HG03045 (cell line): ENCODE results near the gene COX19.

Experiments used
- ATAC-seq: cut with Tn5 transposase; IDR thresholded peaks from one replicate; pipeline ENCODE4 v1.9.1; 2021; ENCODE audit warnings: mild to moderate bottlenecking, moderate library complexity; ENCODE audit not compliant: unreplicated experiment

Gene COX19

GRCh38 chr7:992709-993607 lies 17.6 kb upstream of the COX19 start:
- peak; percentile 82 for ATAC-seq

- no peak for ATAC-seq
Observed at GRCh38 chr7:991729-992656, 16.6 kb upstream of the COX19 start.

GRCh38 chr7:990933-991728 lies 15.8 kb upstream of the COX19 start:
- no peak for ATAC-seq

GRCh38 chr7:990352-990932 lies 15.1 kb upstream of the COX19 start:
- no peak for ATAC-seq

GRCh38 chr7:988963-989529 lies 13.7 kb upstream of the COX19 start:
- ATAC-seq, result no peak

- ATAC-seq, result no peak
Observed at GRCh38 chr7:988426-988911, 13.1 kb upstream of the COX19 start.

- no peak for ATAC-seq
Observed at GRCh38 chr7:987909-988308, 12.6 kb upstream of the COX19 start.

GRCh38 chr7:986766-987751 lies 11.7 kb upstream of the COX19 start:
- no peak for ATAC-seq

GRCh38 chr7:985915-986741 lies 10.8 kb upstream of the COX19 start:
- no peak for ATAC-seq

GRCh38 chr7:985127-985416 lies 9.7 kb upstream of the COX19 start:
- no peak for ATAC-seq

GRCh38 chr7:984361-985126 lies 9.2 kb upstream of the COX19 start:
- no peak for ATAC-seq

- ATAC-seq, result no peak
Observed at GRCh38 chr7:983616-984071, 8.3 kb upstream of the COX19 start.

- no peak for ATAC-seq
Observed at GRCh38 chr7:983004-983615, 7.8 kb upstream of the COX19 start, which contains the start of gene CYP2W1. TSS of gene CYP2W1 (plus strand) at chr7:983181. CDS start at chr7:983212, 31 bp downstream.

- no peak for ATAC-seq
Observed at GRCh38 chr7:982511-983003, 7.2 kb upstream of the COX19 start.

GRCh38 chr7:981793-982510 lies 6.6 kb upstream of the COX19 start:
- no peak for ATAC-seq
